ENCODE results near the gene ABL1. TPM values are rescaled to one million over a fixed set of nuclear protein-coding genes. Genes with fewer than 3 reads are reported as not detected.
A peak's percentile ranks its signal among the peaks of the same experiment; 100 is the strongest.

Gene ABL1
- polyA plus RNA-seq, 1 donor from 2014 or later = 18.5 TPM

- Histone ChIP-seq H3F3A (ENCODE audit: insufficient read depth, low read length, poor library complexity, severe bottlenecking) (no peaks in the 10 kb centered on the region), H3K27ac (ENCODE audit: low read length) (peak overlapping the region; percentile 12), H4K20me1 (ENCODE audit: insufficient read depth) (no peaks in the 10 kb centered on the region), H3K4me2 (ENCODE audit: low read length) (no peak overlapping the region), H3K27me3 (ENCODE audit: insufficient read depth, low read depth, low read length) (no peaks in the 10 kb centered on the region), H3K4me3 (ENCODE audit: low read length) (peak overlapping the region; percentile 28), H3K79me2 (replicated peaks; ENCODE audit: insufficient read depth, low read length) (no peaks in the 10 kb centered on the region), H3K36me3 (ENCODE audit: insufficient read depth, low read length) (no peaks in the 10 kb centered on the region), H3K9me2 (ENCODE audit: insufficient read depth, low read length) (no peaks in the 10 kb centered on the region), H2AFZ (ENCODE audit: low read depth, low read length) (no peak overlapping the region), H3K9me3 (ENCODE audit: low read length) (no peaks in the 10 kb centered on the region), H3K9ac (ENCODE audit: low read length) (peak overlapping the region; percentile 16)
- TF ChIP-seq EZH2 (IDR thresholded peaks at IDR 0.05; ENCODE audit: borderline replicate concordance, insufficient read depth, low read length, poor library complexity, severe bottlenecking) = no peak
- TF ChIP-seq CTCF (IDR thresholded peaks at IDR 0.05; ENCODE audit: poor library complexity, severe bottlenecking) = no peak
- TF ChIP-seq SMC3 (conservative IDR thresholded peaks at IDR 0.05; ENCODE audit: poor library complexity) = no peak
- TF ChIP-seq POLR2AphosphoS5 (IDR thresholded peaks at IDR 0.05) = no peak
- no peak for TF ChIP-seq REST (IDR thresholded peaks at IDR 0.05; ENCODE audit: borderline replicate concordance)
- no peak for TF ChIP-seq RAD21 (conservative IDR thresholded peaks at IDR 0.05)
- no peak for TF ChIP-seq MXI1 (conservative IDR thresholded peaks at IDR 0.05; ENCODE audit: poor library complexity, severe bottlenecking)
- TF ChIP-seq EP300 (conservative IDR thresholded peaks at IDR 0.05; ENCODE audit: poor library complexity, severe bottlenecking) = no peak
- TF ChIP-seq TAF1 (IDR thresholded peaks at IDR 0.05; ENCODE audit: low read depth) = no peak
These were observed 87.2 kb downstream of the ABL1 start for GRCh38 chr9:130921989-130922892.

GRCh38 chr9:130922893-130923610 lies 88.0 kb downstream of the ABL1 start:
- Histone ChIP-seq H3K36me3 (ENCODE audit: insufficient read depth, low read length) (no peaks in the 10 kb centered on the region), H3K4me3 (ENCODE audit: low read length) (no peak overlapping the region), H2AFZ (ENCODE audit: low read depth, low read length) (no peak overlapping the region), H3K27me3 (ENCODE audit: insufficient read depth, low read depth, low read length) (no peaks in the 10 kb centered on the region), H3K9me3 (ENCODE audit: low read length) (no peaks in the 10 kb centered on the region), H4K20me1 (ENCODE audit: insufficient read depth) (no peaks in the 10 kb centered on the region), H3K9ac (ENCODE audit: low read length) (no peak overlapping the region), H3K79me2 (replicated peaks; ENCODE audit: insufficient read depth, low read length) (no peaks in the 10 kb centered on the region), H3K9me2 (ENCODE audit: insufficient read depth, low read length) (no peaks in the 10 kb centered on the region), H3F3A (ENCODE audit: insufficient read depth, low read length, poor library complexity, severe bottlenecking) (no peaks in the 10 kb centered on the region), H3K27ac (ENCODE audit: low read length) (no peak overlapping the region), H3K4me2 (ENCODE audit: low read length) (no peak overlapping the region)
- TF ChIP-seq TAF1 (IDR thresholded peaks at IDR 0.05; ENCODE audit: low read depth) = no peak
- TF ChIP-seq EP300 (conservative IDR thresholded peaks at IDR 0.05; ENCODE audit: poor library complexity, severe bottlenecking) = no peak

Measured in neural cell (in vitro differentiated cells).